HG03457 (cell line): ENCODE data around the gene MPC1L.
A peak's percentile ranks its signal among the peaks of the same experiment; 100 is the strongest.
"Not testable (repeated sequence)": the region's sequence is repeated elsewhere in the genome, so short reads cannot be mapped to it uniquely, and the experiment has no call there.

Source experiments
- ATAC-seq: cut with Tn5 transposase; IDR thresholded peaks from one replicate; pipeline ENCODE4 v1.9.1; 2021; ENCODE audit warnings: moderate number of reproducible peaks; ENCODE audit not compliant: unreplicated experiment

MPC1L gene

DNA sequence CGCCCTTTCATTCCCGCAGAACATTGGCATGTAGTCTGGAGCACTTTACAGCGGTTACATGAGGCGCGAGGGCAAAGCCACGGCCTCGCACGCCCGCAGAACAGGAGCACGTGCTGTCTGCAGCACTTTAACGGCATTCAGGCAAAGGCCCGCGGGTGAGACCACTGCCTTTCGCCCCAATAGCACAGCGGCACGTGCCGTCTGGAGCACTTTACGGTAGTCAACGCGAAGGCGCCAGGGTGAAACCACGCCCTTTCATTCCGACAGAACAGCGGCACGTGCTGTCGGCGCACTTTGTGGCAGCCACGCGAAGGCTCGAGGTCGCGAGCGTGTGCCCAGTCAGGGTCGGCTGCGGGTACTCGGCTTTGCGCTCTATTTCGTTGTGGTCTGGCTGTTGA is at the start of gene MPC1L:
Gene MPC1L, plus strand, starts transcription at position 290 of the 398 bp plus-strand sequence. CDS start 138 bp downstream, outside the sequence.
- no peak for ATAC-seq

DNA sequence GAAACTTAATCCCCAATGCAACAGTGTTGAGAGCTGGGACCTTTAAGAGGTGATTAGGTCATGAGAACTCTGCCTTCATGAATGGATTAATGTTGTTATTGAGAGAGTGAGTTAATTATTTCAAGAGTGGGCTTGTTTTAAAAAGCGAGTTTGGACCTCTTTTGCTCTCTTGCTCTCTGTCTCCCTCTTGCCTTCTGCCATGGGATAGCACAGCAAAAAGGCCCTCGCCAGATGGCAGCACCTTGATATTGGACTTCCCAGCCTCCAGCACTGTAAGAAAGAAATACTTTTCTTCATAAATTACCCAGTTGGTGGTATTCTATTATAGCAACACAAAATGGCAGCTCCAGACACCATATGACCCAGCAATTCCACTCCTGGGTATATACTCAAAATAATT is 49.5 kb upstream of the MPC1L start:
- no peak for ATAC-seq

- ATAC-seq = not testable (repeated sequence)
These were observed 47.8 kb upstream of the MPC1L start for GRCh38 chrX:40575411-40575810.

DNA sequence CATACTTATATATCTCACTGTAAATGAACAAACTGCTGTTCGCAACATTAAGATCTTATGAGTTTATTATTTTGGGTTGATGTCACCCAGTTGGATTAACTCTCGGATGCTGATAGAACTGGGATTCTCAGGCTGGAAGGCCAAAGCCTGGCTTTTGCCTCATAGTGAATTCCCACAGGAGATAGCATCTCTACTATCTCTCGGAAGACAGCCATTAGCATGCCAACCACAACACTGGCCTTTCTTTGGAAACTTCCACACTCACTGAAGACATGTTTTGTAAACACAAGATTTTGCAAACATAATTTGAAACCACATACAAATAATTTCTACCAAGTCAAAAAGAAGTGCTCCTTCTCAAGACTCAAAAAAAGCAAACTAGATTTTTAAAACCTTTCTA is 46.9 kb upstream of the MPC1L start:
- no peak for ATAC-seq

DNA sequence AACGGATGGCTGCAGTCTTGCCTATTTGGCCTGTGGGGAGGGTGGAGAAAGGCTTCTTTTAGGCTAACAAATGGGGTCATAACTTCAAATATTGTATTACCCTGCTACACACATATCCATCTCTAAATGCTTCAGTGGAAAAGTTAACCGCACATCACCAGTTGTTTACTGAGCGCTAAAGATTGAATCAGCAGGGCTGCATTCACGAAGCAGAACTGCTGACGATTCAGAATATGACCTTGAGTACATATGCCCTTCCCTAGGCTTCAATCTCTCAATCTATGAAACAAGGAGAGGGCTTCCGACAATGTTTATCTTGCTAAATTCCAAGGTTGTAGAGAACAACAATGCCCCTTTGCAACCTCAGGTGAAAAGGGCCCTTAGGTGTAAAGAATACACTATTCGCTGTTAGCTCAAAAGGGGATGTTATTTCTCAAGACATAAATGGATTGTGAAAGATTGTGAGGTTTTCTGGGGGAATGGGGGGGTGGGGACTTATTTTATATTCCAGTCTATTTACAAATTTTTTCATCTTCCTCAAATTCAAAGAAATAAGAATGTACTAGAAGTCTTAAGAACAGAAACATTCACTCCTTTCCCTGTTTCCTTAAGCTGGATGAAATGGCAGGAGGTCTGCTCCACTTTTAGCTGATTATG is 45.1 kb upstream of the MPC1L start:
- ATAC-seq = no peak

- no peak for ATAC-seq
These were observed 44.1 kb upstream of the MPC1L start for GRCh38 chrX:40579141-40579540.

- ATAC-seq = peak; percentile 36
These were observed 43.2 kb upstream of the MPC1L start for GRCh38 chrX:40579900-40580536.

- ATAC-seq = peak; percentile 92
These were observed 42.5 kb upstream of the MPC1L start, which contains the start of gene ATP6AP2 for GRCh38 chrX:40580537-40581335. ATP6AP2 (plus strand) TSS chrX:40580970; CDS start chrX:40581066, 96 bp downstream.

- ATAC-seq = no peak
These were observed 41.8 kb upstream of the MPC1L start for GRCh38 chrX:40581336-40581920.

DNA sequence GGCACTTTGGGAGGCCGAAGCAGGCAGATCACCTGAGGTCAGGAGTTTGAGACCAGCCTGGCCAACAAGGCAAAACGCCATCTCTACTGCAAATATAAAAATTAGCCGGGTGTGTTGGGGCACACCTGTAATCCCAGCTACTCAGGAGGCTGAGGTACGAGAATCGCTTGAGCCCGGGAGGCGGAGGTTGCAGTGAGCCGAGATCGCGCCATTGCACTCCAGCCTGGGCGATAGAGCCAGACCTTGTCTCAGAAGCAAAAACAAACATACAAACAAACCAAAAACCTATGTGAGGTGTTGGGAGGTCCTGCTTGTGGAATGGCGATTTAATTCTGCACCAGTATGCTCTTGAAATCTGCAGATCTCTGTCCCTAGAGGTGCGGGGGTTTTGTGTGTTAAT is 41.0 kb upstream of the MPC1L start:
- not testable (repeated sequence) for ATAC-seq

DNA sequence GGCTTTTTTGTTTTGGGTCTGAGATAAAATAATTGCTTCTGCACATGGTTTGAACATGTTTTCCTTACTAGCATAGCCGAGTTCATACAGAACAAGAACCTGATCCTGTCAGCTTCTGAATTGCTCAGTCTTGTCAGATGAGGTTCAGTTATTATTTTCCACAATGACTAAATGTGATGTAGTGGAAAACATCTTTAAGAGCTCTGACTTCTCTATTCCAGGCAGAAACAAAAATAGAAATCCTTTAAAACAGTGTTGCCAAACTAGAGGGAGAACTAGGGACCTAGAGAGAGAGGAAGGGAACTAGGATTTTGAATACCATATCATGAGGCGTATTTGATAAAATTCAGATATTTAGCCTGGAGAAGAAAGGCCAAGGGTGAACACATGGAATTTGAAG is 40.4 kb upstream of the MPC1L start:
- ATAC-seq = no peak

- not testable (repeated sequence) for ATAC-seq
These were observed 35.6 kb upstream of the MPC1L start for GRCh38 chrX:40587623-40588022.

- not testable (repeated sequence) for ATAC-seq
These were observed 33.5 kb upstream of the MPC1L start for GRCh38 chrX:40589616-40590321.

GRCh38 chrX:40603446-40603845 is 19.8 kb upstream of the MPC1L start:
- no peak for ATAC-seq

- no peak for ATAC-seq
These were observed 15.8 kb upstream of the MPC1L start for GRCh38 chrX:40607381-40607780.

DNA sequence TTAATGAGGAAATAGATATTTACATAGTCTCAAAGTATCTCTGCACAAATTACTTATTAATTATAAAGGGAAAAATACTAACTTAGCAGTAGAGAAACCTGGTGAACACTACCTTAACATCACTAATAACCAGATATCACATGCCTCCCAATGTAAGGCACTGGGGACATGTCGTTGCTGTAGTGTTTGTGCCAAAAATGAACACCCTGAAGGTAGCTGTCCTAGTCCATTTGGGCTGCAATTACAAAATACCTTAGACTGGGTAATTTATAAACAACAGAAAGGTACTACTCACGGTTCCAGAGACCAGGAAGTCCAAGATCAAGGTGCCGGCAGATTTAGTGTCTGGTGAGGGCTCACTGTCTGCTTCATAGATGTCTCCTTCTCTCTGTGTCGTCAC is 10.7 kb upstream of the MPC1L start:
- ATAC-seq = no peak

GRCh38 chrX:40615976-40616375 is 7.3 kb upstream of the MPC1L start:
- no peak for ATAC-seq

GRCh38 chrX:40617566-40617965 is 5.7 kb upstream of the MPC1L start:
- ATAC-seq = no peak

DNA sequence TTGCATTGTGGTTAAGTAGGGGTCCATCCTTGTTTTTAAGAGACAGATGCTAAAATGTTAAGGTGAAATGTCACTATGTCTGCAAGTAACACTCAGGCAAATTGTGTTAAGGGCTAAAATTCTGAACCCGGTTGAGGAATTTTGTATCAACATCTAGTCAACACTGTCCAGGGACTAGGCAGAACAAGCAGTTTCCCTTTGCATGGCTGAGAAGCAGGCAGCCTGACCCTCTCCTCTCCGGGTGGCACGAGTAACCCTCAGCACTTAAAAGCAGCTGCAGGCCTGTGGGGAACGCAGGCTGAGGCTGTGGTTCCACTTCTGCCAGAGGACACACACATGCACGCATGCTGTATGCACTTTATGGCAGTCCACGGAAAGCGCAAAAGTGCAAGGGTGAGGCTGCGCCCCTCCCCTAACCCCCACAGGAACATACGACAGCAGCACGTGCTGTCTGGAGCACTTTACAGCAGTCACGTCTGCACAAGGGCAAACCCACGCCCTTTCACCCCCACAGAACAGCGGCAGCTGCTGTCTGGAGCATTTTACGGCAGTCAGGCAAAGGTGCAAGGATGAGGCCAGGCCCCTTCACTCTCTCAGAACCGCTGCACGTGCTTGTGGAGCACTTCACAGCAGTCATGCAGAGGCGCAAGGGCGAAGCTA is 619 bp upstream of the MPC1L start:
- no peak for ATAC-seq

GRCh38 chrX:40623665-40624064 is 437 bp downstream of the MPC1L start:
- no peak for ATAC-seq
